Measurements from ENCODE around the gene PHF21B.

DNA sequence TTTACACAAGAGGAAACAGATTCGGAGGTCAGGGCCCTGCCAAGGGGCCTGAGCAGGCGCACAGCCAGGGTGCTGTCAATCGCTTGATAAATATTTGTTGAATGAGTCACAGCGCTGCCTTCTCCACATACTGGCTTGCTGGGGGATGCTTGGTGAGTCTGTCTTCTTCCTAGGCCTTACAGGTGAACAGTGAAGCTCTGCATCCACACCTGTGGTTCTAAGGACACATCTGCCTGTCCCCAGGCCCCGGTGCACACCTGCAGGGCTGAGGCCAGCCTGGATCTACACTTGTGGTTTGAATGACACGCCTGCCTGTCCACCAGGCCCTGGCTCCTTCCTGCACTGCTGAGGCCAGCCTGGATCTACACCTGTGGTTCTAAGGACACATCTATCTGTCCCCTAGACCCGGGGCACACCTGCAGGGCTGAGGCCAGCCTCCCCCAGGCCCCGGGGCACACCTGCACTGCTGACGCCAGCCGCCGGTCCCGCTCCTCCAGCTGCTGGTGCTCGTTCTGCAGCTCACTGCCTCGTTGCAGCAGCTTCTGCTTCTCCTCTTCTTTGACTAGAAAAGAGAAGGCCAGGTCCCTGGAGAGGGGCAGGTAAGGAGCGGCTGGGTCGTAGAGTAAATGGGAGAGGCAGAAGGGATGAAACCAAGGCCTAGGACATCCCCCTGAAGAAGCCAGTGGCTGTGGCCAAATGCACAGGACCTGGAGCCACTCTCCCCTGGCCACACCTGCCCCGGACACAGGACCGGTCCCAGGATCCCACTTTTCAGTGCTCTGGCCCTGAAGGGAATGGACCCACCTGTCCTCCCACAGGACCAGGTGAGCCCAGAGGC, 124.6 kb downstream of the PHF21B start:
- TF ChIP-seq, protein P1, sequence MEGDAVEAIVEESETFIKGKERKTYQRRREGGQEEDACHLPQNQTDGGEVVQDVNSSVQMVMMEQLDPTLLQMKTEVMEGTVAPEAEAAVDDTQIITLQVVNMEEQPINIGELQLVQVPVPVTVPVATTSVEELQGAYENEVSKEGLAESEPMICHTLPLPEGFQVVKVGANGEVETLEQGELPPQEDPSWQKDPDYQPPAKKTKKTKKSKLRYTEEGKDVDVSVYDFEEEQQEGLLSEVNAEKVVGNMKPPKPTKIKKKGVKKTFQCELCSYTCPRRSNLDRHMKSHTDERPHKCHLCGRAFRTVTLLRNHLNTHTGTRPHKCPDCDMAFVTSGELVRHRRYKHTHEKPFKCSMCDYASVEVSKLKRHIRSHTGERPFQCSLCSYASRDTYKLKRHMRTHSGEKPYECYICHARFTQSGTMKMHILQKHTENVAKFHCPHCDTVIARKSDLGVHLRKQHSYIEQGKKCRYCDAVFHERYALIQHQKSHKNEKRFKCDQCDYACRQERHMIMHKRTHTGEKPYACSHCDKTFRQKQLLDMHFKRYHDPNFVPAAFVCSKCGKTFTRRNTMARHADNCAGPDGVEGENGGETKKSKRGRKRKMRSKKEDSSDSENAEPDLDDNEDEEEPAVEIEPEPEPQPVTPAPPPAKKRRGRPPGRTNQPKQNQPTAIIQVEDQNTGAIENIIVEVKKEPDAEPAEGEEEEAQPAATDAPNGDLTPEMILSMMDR (IDR thresholded peaks at IDR 0.05) = no peak
- no peak for TF ChIP-seq POLR2A (IDR thresholded peaks at IDR 0.05)

All from uterus (tissue), 2 donors.